ENCODE results near the gene COX8A.

- TF ChIP-seq OSR1 (CRISPR knock-in tag; IDR thresholded peaks at IDR 0.05) (no peak), BACH2 (CRISPR knock-in tag; IDR thresholded peaks at IDR 0.05; ENCODE audit: borderline replicate concordance) (no peak), ZNF565 (CRISPR knock-in tag; conservative IDR thresholded peaks at IDR 0.05; ENCODE audit: low read depth) (no peak), ZFP30 (CRISPR knock-in tag; IDR thresholded peaks at IDR 0.05) (no peak)
These were observed 27.3 kb downstream of the COX8A start for GRCh38 chr11:64001484-64002420.

Data from SK-N-SH treated with all-trans-retinoic acid at 6 μM for 48 hours (cell line).